Esophagus muscularis mucosa (tissue), 3 donors: ENCODE data around the gene HHATL.

Source experiments
- EP300 ChIP-seq: sonication (generic); formaldehyde crosslinking; IDR thresholded peaks from one replicate; pipeline ENCODE4 v1.6.1; 2017; ENCODE audit warnings: antibody characterized with exemption
- POLR2A ChIP-seq: fragments of 450-650 bp; IDR thresholded peaks from one replicate; pipeline ENCODE4 v1.6.1; 2017; ENCODE audit warnings: antibody characterized with exemption, moderate library complexity, mild to moderate bottlenecking, low read depth
- POLR2AphosphoS5 ChIP-seq, 2 donors: sonication (generic); formaldehyde crosslinking; IDR thresholded peaks; one replicate each; pipeline ENCODE4 v1.6.1; 2017; ENCODE audit warnings: antibody characterized with exemption in 2 of 2

DNA sequence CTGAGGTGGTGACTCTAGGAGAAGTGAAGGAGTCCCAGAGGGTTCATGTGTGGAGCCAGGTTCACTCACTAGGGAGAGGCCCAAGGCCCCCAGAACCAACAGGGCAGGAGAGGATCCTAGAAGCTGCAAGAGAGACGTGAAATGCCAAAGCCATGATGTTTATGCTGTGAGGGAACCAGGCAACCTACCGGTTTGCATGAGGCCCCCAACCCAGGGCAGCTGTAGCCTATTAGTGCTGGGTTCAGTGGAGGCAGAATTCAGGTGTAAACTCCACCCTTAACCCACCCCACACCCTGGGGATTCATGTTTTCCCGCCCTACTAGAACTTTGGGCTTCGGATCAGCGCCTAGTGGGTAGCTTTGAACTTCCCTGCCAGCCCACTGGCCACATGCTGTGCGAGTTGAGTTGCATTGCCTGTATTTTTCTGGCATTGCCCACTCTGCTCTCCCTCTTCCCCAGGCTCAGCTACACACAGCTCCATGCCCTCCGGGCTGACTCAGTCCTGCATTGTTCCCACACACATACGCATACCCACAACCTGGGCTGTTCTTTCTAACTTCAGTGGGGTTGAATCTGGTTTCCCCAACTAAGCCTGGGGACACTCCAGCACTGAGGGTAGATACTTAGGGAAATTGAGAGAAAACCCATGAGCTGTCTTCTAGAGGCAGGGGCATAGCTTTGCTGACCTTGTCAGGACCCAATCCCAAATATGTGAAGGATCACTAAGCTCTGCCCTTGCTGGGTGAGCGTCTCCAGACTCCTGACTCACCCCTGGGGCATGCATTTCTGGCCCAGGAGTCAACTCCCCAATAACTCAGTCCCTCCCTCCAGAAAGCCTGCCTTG is 51.1 kb downstream of the HHATL start:
- TF ChIP-seq POLR2AphosphoS5 (IDR thresholded peaks at IDR 0.05) (peak in 1 of 2 donors; percentile 35), EP300 (no peak), POLR2A (no peak)
